Epithelial cell of prostate (primary cell): ENCODE results near the gene DRICH1.
"Not testable (repeated sequence)": the region's sequence is repeated elsewhere in the genome, so short reads cannot be mapped to it uniquely, and the experiment has no call there.

Experiments
- DNase-seq: peaks from one replicate; pipeline ENCODE4 v3.0.0-alpha.2; 2011; ENCODE audit warnings: low read depth, low spot score
- H3K27ac ChIP-seq: fragments of 450-650 bp; 2 replicates; pipeline ENCODE4 v1.5.1; 2017; ENCODE audit warnings: mild to moderate bottlenecking

Gene DRICH1, protein sequence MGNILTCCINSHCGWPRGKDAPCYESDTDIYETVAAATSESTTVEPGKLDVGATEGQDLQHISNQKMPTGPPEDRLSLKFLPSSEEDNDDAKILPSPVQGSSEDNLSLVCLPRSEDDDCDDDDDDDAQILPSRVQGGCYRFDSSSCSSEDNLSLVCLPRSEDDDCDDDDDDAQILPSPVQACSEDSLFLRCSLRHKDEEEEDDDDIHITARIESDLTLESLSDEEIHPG

DNA sequence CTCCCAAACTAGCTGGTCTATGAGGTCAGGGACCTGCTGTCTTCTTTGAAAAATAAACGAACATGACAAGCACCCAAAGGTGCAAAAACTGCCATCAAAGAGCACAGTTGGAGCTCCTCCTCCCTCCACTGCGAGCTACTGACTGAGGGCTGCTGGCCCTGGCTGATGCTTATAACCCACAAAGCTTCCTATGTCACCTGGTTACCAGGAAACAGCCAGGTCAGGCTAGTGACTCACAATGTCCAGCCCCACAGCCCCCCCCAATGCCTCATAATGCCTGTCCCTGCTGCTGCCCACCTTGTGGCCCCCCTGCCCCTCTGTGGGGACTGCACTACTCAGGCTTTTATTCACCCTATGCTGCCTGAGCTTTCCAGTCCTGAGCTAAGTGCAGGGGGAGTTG, at the start of gene DRICH1:
DRICH1 (minus strand) TSS at position 144 of the 400 bp plus-strand sequence. CDS start 298 bp downstream, outside the sequence.
- no peak within 1 kb of the TSS for H3K27ac ChIP-seq
- no peak for DNase-seq

DNA sequence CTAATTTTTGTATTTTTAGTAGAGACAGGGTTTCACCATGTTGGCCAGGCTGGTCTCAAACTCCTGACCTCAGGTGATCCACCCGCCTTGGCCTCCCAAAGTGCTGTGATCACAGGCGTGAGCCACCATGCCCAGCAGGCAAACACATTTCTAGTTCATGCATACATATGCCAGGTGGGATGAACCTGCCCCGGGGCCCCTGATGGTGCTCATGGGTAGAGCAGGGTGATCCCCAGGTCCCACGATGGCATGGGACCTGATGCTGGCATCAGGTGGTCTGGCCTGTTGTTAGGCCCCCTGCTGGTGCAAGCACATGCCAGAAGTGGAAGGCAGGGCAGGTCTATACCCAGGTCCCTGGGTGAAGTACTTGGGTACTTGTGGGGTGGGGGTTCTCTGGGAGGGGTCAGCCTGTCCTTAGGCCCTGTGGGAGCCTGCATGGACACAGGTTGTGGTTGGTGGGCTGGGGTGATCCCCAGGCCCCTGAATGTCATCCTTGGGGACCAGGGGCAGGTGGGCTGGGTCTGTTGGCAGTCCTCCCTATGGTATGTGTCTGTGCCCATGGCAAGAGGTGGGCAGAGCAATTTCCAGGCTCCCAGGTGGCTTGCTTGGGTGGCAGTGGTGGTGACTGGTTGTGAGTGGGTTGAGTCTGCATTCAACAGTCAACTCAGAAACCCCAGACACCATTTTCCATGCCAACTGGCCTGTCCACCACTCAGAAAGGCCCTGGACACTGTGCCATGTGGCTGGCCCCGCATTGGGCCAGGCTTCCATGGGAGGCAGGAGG, 49.1 kb upstream of the DRICH1 start:
- H3K27ac ChIP-seq: no peak overlapping the region
- DNase-seq: no peak

DNA sequence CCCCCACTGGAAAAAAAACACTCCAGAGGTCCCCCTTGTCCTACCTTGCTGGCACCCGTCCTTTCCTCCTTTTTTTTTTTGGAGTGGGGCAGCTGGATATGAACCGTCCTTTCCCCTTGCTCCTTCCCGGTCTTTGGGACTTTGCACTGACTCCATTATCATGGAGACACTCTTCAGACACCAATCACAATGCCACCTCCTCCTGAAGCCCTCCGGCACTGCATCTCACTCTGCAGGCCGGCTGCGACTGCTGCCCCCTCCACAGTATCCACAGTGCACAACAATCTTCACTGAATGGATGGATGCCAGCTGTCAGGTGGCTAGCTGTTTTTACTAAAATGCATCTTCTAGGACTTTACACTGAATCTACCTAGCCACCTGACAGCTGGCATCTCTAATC, 46.0 kb upstream of the DRICH1 start:
- no peak overlapping the region for H3K27ac ChIP-seq
- no peak for DNase-seq

DNA sequence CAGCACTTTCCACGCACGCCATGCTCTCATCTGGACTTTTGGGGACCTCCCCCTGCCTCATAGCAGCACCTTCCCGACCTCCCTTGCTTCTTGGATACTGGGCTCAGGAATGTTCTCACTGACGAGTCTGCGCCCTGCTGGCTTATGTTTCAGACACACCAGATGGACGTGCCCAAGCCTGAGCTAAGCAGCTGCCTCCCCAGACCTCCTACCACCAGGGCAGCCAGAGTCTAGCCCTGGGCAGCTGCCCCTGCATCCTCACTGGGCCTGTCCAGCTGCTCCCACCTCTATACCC, 45.5 kb upstream of the DRICH1 start:
- H3K27ac ChIP-seq: no peak overlapping the region
- DNase-seq: no peak

DNA sequence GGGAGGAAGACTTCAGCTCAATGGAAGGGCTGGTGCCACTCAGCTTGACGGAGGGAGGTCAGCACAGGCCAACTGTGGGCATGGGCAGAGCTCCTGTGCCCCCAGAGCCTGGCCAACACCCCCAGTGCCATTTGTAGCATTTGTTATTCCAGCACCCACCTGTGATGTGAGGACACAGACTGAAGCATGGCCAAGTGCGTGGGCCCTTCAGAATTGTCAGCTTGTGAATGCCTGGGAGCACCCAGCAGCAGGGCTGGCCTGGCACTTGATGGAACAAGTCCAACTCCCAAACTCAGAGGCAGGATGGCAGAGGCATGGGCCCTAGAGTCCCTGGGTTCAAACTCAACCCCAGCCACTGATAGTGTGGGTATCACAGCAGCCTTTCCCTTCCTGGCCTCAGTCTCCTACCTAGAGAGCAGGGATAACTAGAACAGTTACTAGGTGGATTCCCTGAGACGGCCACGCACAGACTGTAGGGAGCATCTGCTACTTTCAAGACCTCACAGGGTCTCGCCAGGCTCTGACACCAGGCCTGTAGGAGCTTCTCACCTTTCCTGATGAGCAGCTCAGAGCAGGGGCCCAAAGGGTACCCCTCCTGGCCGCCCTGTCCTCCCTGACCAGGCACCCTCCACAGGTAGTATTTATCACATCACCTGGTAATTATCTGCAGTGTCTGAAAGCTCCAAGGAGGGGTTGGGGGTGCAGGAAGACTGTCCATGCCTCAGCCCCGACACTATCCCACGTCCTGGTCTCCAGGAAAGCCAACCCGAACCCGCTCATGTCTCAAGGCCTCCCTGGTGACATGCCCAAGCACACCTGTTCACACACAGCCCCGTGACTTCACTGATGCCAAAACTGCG, 45.0 kb upstream of the DRICH1 start:
- not testable (repeated sequence) for DNase-seq, H3K27ac ChIP-seq

DNA sequence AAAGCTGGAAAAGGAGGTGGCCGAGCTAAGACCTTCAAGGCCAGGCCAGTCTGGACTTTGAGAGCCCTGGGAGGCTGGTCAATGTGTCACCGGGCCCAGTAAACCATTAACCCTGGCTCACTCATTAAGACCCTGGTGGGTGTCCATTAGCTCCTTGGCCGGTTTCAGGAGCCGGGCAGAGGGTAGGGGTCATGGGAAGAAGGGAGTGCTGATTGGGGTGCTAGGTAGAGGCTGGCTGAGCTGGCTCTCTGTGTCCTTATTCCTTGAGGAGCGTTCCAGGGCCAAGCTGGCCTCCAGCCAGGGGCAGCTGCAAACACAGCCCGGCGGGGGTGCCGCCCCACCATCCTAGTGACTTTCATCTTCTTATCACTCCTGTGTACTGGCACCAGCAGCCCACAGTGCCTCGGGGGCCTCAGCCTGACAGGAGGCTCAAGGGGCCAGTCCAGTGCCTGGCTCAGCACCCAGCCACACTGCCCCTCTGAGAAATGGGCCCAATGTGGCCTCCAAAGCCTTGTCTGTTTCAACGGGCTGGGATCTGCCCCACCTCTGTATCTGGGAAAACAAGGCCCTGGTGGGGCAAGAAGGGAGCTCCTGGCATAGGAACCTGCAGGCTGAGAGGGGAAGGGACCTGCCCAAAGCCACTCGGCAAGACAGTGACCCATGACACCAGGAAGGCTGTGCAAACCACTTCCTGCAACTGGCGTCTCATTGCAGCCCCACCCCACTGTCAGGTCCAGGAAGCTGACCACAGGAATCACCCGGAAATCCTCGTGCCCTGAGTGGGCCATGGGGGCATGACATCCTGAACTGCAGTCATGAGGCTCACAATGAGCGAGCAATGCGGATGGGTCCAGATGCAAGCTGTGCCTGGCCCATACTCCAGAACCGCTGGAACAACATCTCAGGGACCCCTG, 43.6 kb upstream of the DRICH1 start:
- DNase-seq: no peak
- H3K27ac ChIP-seq: no peak overlapping the region

DNA sequence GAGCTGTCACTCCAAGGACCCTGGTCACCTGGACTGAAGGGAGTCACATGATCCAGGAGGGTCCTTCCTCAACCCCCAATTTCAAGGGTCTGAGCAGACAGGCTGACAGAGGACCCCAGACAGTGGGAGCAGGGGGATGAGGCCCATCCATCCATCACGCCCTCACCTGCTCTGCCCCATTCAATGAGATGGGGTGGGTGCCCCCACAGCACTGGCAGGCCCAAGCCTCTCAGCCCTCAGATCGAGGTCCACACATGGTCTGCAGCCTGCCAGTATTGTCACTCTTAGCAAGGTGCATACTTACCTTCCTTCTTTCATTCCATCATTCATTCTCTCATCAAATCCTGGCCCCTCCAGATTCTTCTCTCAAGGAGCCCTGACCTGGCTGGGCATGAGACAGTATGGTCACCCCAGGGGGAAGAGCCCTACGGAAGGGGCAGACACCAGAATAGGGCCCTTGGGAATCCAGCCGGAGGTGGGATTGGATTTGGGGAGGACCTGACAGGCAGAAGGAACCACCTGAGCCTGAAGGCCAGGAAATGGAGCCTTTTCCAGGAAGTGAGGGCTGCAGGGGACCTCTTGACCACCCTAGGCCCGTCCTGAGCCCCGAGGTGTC, 42.9 kb upstream of the DRICH1 start:
- H3K27ac ChIP-seq, DNase-seq: not testable (repeated sequence)

DNA sequence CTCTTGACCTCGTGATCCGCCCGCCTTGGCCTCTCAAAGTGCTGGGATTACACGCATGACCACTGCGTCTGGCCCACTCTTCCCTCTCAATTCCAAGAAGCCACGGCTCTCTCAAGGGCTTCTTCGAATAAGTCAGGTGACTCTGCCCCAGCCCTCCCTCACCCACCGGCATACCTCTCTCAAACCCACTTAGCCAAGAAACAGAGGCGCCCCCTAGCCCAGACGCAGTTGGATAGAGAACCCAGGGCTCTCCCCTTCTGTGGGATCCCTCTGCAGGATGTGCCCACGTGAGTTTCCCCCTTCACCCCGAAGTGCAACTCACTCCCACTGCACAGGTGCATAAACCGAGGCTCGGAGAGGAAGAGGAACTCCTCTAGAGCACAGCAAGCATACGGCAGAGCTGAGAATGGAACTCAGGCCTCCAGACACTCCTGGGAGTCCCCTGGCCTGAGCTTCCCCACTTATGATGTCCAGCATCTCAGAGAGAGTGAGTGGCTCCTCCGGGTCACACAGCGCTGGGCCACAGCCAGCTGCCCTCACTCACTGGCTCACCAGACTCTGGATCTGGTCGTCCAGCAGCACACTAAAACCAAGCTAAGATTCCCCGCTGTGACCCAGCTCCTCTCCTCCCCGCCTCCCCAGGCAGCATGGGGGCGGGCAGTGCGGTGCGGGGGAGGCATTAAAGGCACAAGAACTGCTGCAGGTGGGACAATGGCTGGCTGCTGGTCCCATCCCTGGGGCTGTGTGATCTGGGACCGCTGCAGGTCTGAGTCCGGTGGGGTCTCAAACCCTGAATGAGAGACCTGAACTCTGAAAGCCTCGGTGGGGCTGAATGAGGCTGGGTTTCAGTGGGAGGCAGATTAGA, 41.9 kb upstream of the DRICH1 start:
- no peak for DNase-seq
- no peak overlapping the region for H3K27ac ChIP-seq

DNA sequence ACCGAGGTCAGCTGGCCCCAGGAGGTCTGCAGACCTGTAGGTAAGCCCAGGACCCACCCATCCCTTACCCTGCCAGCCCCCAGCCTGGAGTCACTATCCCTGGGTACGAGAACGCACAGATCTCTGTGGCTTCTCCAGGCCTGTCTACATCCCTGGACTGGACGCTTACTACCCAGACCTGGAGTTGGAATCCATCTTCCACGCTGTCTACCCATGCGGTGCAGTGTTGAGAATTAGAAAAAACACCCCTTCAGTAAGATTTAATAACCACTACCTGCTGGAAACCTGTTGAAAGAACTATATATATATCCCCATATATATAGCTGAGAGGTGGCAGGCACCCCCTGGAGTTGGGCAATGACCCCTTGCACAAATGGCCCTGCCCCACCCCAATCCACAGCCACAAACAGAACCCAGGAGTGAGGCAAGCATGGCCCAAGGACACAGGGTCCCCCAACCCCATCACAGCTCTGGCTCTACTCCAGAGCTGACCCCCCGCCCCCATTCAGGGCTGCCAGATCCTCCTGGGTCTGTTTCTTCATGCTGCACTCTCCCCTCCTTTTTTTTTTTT, 41.0 kb upstream of the DRICH1 start:
- no peak overlapping the region for H3K27ac ChIP-seq
- DNase-seq: no peak

DNA sequence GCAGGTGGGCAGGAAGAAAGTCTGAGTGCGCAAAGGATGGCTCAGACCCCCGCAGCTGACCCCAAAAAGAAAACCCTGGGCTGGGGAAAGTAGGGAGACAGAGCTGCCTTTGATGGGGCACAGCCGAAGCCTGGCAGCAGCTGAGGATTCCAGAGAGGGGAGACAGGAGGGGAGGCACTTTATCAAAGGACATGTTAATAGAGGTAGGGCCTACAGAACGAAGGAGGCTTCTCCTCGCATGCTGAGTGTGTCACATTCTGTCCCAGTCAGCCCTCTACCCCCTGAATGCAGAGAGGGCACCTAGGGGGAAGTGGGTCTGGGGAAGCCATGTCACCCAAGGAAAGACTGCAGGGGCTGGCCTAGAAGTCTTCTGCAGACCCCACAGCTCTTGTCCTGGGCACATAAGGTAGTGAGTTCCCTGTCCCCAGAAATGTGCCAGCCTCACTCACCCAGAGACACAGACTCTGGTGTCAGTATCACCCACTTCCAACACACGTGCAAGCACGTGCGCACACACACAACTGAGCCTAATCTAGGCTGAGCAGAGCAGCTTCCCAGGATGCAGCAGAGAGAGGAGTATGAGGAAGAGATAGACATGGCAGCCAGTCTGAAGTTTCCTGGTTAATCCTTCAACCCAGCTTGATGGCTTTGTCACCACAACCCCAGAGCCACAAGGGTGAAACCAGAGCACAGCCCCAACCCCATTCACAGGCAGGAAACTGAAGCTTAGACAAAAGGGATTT, 40.4 kb upstream of the DRICH1 start:
- H3K27ac ChIP-seq, DNase-seq: not testable (repeated sequence)

DNA sequence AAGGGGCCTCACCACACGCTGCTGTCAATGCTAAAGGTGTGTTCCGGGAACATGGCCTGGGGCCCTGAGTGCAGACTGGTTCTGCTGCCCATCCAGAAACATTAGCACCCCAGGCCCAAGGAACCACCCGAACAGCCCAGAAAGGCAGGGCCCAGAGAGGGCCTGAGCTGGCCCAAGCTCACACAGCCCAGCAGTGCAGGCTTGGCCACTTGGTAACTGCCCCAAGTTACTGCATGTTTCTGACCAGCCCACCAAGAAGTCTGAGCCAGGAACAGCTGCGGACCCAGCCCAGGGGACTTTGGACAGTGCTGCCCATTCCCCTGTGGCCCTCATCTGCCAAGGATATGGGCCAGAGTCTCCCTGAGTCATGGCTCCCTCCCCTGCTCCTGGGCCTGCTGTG, 39.3 kb upstream of the DRICH1 start:
- not testable (repeated sequence) for DNase-seq, H3K27ac ChIP-seq

DNA sequence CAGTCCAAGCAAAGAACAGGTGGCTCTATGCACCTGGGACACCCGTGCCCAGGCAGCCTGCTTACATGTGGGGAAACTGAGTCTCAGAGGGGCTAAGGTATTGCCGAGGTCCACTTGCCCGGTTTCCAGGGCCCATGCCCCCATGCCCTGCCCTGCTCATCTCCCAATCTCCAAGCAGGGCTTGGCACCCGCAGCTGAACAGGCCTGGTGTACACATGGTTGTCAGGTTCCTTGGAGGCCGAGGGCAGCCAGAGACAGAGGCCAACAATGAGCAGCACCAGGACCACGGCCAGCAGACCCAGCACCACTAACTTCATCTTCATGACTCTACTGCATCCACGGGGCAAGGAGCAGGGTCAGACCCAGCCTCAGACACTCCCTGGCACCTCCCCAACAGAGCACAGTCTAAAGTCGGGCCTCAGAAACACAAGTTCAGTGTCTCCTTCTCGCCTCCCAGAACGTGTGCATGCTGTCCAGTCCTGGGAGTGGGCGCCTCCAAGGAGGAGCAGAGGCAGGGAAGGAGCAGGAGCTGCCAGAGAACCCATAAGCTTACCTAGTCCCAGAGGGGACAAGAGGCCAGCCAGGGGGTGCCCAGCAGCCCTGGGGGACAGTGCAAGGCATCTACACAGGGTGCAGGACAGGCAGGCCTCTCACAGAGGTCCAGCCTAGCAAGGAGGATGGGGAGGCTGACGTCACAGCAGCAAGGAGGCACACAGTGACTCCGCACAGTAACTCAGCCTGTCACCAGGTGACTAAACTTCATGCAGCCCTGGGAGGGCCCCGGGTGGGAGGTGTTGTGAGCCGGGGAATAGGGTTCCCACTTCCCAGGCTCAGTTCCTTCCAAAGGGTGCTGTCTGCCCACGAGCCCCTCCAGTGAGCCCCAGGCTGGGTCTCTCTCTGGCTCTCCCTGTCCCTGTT, 38.5 kb upstream of the DRICH1 start:
- no peak overlapping the region for H3K27ac ChIP-seq

DNA sequence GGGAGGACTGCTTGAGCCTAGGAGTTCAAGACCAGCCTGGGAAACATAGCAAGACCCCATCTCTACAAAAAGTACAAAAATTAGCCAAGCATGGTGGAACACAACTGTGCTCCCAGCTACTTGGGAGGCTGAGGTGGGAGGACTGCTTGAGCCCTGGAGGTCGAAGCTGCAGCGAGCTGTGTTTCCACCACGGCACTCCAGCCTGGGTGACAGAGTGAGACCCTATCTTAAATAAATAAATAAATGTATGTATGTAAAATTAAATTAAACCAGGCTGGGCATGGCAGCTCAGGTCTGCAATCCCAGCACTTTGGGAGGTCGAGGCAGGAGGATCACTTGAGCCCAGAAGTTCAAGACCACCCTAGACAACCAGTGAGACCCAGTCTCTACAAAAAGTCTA, 28.3 kb upstream of the DRICH1 start:
- not testable (repeated sequence) for DNase-seq, H3K27ac ChIP-seq

More for the DNA sequence above, 38.5 kb upstream of the DRICH1 start:
- DNase-seq: no peak

DNA sequence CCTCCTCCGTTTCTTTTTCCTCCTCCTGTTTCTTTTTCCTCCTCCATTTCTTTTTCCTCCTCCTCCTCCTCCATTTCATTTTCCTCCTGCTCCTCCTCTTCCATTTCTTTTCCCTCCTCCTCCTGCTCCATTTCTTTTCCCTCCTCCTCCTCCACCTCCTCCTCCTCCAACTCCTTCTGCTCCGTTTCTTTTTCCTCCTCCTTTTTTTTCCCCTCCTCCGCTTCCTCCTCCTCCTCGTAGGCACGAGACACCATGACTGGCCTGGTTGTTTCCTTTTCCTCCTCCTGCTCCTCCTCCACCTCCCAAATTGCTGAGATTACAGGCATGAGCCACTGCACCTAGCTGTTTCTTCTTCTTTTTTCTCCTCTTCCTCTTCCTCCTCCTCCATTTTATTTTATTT, 25.6 kb upstream of the DRICH1 start:
- no peak for DNase-seq
- no peak overlapping the region for H3K27ac ChIP-seq

DNA sequence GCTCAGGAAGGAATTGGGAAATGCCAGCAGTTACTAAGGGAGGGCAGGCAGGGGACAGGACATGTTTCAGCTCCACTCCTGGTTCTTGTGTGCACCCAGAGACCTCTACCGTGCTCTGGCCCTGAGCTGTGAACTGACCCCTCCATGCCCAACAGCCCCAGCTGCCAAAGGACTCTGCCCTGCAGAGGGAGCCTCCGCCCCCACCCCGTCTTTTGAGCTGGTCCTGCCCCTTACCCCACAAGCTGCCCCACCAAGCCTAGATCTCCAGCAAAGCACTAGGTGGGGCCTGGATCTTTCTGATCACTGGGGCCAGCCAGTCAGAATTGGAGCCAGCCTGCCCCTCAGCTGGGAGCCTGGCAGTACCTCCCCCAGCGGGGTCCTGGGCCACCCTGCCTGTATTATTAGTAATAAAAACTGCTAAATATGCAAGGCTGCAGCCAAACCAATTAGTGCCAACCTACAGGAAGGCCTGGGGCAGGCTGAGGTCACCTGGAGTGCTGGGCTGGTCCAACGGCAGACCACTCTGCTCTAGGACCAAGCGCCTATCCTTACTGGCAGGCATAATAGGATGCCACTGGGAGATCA, 23.9 kb upstream of the DRICH1 start:
- H3K27ac ChIP-seq: no peak overlapping the region
- DNase-seq: no peak

DNA sequence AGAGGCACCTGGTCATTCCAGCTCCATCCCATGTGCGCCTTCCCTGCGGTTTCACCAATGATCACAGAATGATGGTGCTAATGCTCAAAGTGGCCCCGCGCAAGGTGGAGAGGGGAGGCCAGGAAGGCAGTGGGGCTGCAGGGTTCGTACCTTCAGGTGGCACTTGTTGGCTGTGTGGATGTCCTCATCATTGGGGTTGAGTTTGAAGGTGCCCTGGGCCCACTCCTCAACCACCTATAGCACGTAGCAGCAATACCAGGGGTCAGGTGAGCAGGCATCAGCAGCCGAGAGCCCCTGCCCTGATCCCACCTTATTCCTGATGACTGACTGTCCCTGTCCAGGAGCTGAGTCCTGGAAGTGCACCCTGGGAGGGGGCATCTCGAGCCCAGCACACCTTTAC, 20.6 kb upstream of the DRICH1 start:
- DNase-seq: no peak
- H3K27ac ChIP-seq: no peak overlapping the region
